MM.1S (cell line): ENCODE results near the gene CELF4.

Source experiments
- EZH2 ChIP-seq: fragments of 300-600 bp; sonication (generic); optimal IDR thresholded peaks from 2 replicates; pipeline ENCODE3; 2017; ENCODE audit warnings: low read depth, mild to moderate bottlenecking, antibody characterized with exemption, low read length, mixed read lengths
- TF ChIP-seq, protein P1 (sequence below): fragments of 300-600 bp; sonication (generic); IDR thresholded peaks from 2 replicates; pipeline ENCODE4 v1.5.1; 2016; ENCODE audit warnings: antibody characterized with exemption, low read length, mixed read lengths

DNA sequence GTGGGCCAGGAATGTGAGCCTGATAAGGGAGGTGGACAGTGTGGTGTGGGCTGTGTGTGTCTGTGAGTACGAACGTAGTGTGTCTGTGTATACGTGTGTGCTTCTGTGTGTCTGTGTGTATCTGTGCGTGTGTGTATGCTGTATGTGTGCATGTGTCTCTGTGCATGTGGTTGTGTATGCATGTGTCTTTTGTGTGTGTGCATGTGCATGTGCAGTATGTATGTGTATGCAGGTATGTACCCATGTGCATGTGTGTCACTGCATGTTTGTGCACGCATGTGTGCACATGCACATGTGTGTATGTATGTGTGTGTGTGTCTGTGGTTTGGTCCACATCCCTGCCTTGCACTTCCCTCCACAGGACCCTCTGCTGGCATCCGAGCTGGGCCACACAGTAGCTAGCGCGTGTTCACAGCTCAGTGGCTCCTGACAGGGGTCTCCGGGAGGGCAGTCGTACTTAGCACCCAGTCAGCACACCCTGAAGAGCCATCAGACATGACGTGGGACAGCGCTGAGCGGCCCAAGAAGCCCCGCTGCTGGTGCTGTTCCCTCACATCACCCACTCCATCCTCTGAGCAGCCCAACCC, 114.3 kb downstream of the CELF4 start:
- TF ChIP-seq, protein P1, sequence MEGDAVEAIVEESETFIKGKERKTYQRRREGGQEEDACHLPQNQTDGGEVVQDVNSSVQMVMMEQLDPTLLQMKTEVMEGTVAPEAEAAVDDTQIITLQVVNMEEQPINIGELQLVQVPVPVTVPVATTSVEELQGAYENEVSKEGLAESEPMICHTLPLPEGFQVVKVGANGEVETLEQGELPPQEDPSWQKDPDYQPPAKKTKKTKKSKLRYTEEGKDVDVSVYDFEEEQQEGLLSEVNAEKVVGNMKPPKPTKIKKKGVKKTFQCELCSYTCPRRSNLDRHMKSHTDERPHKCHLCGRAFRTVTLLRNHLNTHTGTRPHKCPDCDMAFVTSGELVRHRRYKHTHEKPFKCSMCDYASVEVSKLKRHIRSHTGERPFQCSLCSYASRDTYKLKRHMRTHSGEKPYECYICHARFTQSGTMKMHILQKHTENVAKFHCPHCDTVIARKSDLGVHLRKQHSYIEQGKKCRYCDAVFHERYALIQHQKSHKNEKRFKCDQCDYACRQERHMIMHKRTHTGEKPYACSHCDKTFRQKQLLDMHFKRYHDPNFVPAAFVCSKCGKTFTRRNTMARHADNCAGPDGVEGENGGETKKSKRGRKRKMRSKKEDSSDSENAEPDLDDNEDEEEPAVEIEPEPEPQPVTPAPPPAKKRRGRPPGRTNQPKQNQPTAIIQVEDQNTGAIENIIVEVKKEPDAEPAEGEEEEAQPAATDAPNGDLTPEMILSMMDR: no peak
- no peak for TF ChIP-seq EZH2
